ENCODE results near the gene ZC3H7B. TPM values are rescaled to one million over a fixed set of nuclear protein-coding genes. Genes with fewer than 3 reads are reported as not detected.

The ZC3H7B gene
- polyA plus RNA-seq, 3 donors = 0.31 to 15.7 (median 0.49) TPM

DNA sequence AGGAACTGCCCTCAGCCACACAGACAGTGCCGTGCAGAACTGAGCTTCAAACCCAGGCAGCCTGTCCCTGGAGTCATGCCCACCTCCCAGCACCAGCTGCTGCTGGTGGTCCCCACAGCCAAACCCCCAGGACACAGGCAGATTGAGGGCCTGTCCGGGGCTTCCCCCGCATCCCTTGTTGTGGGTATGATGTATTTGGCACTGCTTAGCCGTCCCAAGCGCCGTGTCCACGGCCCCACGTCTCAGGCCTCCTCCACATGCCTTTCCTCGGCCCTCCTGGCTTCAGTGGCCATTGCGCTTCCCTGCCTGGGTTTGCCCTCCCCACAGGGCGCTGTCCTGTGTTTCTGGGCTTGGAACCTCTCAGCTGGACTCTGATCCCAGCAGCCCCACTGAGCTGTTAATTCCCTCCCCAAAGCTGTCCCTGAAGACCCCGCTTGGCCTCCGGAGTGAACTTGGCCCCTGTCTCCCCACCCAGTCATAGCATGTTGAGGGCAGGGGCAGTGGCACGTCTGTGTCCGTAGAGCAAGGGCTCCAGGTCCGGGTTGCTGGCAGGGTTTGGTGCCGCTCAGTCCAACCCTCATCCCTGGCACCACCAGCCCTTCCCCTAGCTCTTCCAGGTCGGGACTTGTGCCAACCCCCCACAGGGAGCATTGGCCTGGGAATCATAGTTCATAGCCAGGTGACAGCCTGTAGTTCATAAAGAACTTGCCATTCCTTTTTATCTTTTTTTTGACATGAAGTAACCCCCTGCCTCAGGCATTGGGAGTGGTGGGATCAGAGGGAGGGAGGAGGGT is 45.9 kb downstream of the ZC3H7B start:
- H3K27ac ChIP-seq (ENCODE audit: low read depth in 1 of 2, low read length in 2 of 2) = no peak overlapping the region
- TF ChIP-seq, protein P1, sequence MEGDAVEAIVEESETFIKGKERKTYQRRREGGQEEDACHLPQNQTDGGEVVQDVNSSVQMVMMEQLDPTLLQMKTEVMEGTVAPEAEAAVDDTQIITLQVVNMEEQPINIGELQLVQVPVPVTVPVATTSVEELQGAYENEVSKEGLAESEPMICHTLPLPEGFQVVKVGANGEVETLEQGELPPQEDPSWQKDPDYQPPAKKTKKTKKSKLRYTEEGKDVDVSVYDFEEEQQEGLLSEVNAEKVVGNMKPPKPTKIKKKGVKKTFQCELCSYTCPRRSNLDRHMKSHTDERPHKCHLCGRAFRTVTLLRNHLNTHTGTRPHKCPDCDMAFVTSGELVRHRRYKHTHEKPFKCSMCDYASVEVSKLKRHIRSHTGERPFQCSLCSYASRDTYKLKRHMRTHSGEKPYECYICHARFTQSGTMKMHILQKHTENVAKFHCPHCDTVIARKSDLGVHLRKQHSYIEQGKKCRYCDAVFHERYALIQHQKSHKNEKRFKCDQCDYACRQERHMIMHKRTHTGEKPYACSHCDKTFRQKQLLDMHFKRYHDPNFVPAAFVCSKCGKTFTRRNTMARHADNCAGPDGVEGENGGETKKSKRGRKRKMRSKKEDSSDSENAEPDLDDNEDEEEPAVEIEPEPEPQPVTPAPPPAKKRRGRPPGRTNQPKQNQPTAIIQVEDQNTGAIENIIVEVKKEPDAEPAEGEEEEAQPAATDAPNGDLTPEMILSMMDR (IDR thresholded peaks at IDR 0.05) = no peak
- H3K27me3 ChIP-seq (ENCODE audit: control insufficient read depth in 2 of 2, insufficient read depth in 2 of 2, low read length in 2 of 2) = no peaks in the 10 kb centered on the region
- peaks cover 91 to 99% of the 10 kb centered on the region in 2 donors for H3K36me3 ChIP-seq (replicated peaks in 1 of 2; ENCODE audit: control insufficient read depth in 1 of 2, insufficient read depth in 2 of 2, low read length in 2 of 2)
- Mint-ChIP-seq H3K9me3 (peaks cover 0 to 2% (median 0%) of the 10 kb centered on the region in 7 donors), H3K4me1 (no peaks in the 10 kb centered on the region), H3K36me3 (peaks cover 79 to 98% of the 10 kb centered on the region in 2 donors), H3K27me3 (ENCODE audit: low read depth in 3 of 3) (peaks cover 0 to 4% (median 0%) of the 10 kb centered on the region in 3 donors), H3K4me3 (no peak overlapping the region), H3K27ac (peak overlapping the region in 3 of 7 donors; percentile 11 to 82 (median 15))
- no peaks in the 10 kb centered on the region for H3K9me3 ChIP-seq (replicated peaks in 1 of 2; ENCODE audit: control insufficient read depth in 1 of 2, insufficient read depth in 1 of 2, low read length in 2 of 2)
- intact Hi-C loops (cut with micrococcal nuclease) = no loop called here
- no peak overlapping the region for H2AFZ ChIP-seq (ENCODE audit: insufficient read depth, low read depth, low read length, poor library complexity, severe bottlenecking)
- no peaks in the 10 kb centered on the region for H4K20me1 ChIP-seq (ENCODE audit: insufficient read depth, low read length)
- no peaks in the 10 kb centered on the region for H3K4me1 ChIP-seq (ENCODE audit: control insufficient read depth in 1 of 2, insufficient read depth in 2 of 2, low read length in 2 of 2)
- H3K79me2 ChIP-seq (ENCODE audit: insufficient read depth, low read length) = no peaks in the 10 kb centered on the region
- no peak for DNase-seq
- no peak overlapping the region for H3K4me2 ChIP-seq (replicated peaks; ENCODE audit: extremely low read depth, low read length, poor library complexity, severe bottlenecking)
- no peak overlapping the region for H3K4me3 ChIP-seq (replicated peaks in 1 of 3; ENCODE audit: low read depth in 2 of 3, low read length in 3 of 3)
- H3K9ac ChIP-seq (ENCODE audit: insufficient read depth, low read length, poor library complexity, severe bottlenecking) = no peak overlapping the region
- over 99% methylated on average over 15 of the region's 18 CpGs for WGBS (ENCODE audit: insufficient coverage)

DNA sequence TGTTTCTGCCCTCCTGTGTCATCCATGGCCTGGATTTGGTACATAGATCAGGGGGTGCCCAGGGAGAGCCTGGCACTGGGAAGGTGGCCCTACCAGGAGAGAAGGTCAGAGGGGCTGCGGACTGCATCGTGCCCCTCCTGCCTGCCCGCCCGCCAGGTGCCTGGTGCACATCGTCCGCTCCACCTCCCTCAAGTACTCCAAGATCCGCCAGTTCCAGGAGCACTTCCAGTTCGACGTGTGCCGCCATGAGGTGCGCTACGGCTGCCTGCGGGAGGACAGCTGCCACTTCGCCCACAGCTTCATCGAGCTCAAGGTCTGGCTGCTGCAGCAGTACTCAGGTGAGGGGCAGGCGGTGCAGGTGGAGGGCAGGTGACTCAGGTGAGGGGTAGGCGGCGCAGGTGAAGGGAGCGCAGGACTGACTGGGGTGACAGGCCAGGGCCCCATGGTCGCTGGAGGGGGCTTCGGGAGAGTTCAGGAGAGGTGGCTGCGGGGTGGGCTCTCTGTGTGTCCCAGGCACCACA is 47.7 kb downstream of the ZC3H7B start:
- peaks cover 0 to 2% (median 0%) of the 10 kb centered on the region in 7 donors for H3K9me3 Mint-ChIP-seq
- 99% methylated on average over 20 of the region's 22 CpGs for WGBS (ENCODE audit: insufficient coverage)
- peak overlapping the region in 1 of 2 donors; percentile 20 for H3K4me3 Mint-ChIP-seq
- TF ChIP-seq, protein P1 (IDR thresholded peaks at IDR 0.05) = no peak
- intact Hi-C loops (cut with micrococcal nuclease) = no loop called here
- Histone ChIP-seq H2AFZ (ENCODE audit: insufficient read depth, low read depth, low read length, poor library complexity, severe bottlenecking) (no peak overlapping the region), H4K20me1 (ENCODE audit: insufficient read depth, low read length) (no peaks in the 10 kb centered on the region), H3K27me3 (ENCODE audit: control insufficient read depth in 2 of 2, insufficient read depth in 2 of 2, low read length in 2 of 2) (no peaks in the 10 kb centered on the region), H3K36me3 (replicated peaks in 1 of 2; ENCODE audit: control insufficient read depth in 1 of 2, insufficient read depth in 2 of 2, low read length in 2 of 2) (peaks cover 91 to 96% of the 10 kb centered on the region in 2 donors), H3K79me2 (ENCODE audit: insufficient read depth, low read length) (no peaks in the 10 kb centered on the region), H3K9me3 (replicated peaks in 1 of 2; ENCODE audit: control insufficient read depth in 1 of 2, insufficient read depth in 1 of 2, low read length in 2 of 2) (no peaks in the 10 kb centered on the region), H3K9ac (ENCODE audit: insufficient read depth, low read length, poor library complexity, severe bottlenecking) (no peak overlapping the region), H3K4me2 (replicated peaks; ENCODE audit: extremely low read depth, low read length, poor library complexity, severe bottlenecking) (no peak overlapping the region), H3K27ac (ENCODE audit: low read depth in 1 of 2, low read length in 2 of 2) (no peak overlapping the region), H3K4me3 (replicated peaks in 1 of 3; ENCODE audit: low read depth in 2 of 3, low read length in 3 of 3) (no peak overlapping the region), H3K4me1 (ENCODE audit: control insufficient read depth in 1 of 2, insufficient read depth in 2 of 2, low read length in 2 of 2) (no peaks in the 10 kb centered on the region)
- H3K27me3 Mint-ChIP-seq (ENCODE audit: low read depth in 3 of 3) = peaks cover 0 to 3% (median 0%) of the 10 kb centered on the region in 3 donors
- peak overlapping the region in 1 of 7 donors; percentile 56 for H3K27ac Mint-ChIP-seq
- no peak for DNase-seq
- no peaks in the 10 kb centered on the region for H3K4me1 Mint-ChIP-seq
- peaks cover 86 to 98% of the 10 kb centered on the region in 2 donors for H3K36me3 Mint-ChIP-seq

All from CD14-positive monocyte (primary cell).